ENCODE measurements around the gene ENTPD2. TPM values are rescaled to one million over a fixed set of nuclear protein-coding genes. Genes with fewer than 3 reads are reported as not detected.

ENTPD2 gene
- total RNA-seq, 1 experiment from 2014 or later: 4.0 TPM

- no peak for TF ChIP-seq CTCF (conservative IDR thresholded peaks at IDR 0.05)
- H3K4me1 ChIP-seq (ENCODE audit: insufficient read depth, low read length): no peaks in the 10 kb centered on the region
- no peak overlapping the region for H2AK5ac ChIP-seq (ENCODE audit: insufficient read length, low read length)
- no peak overlapping the region for H3K27ac Mint-ChIP-seq
- H4K5ac ChIP-seq (ENCODE audit: insufficient read length, low read depth, low read length): no peak overlapping the region
- peaks cover 11% of the 10 kb centered on the region for H3K23me2 ChIP-seq (ENCODE audit: insufficient read length, low read depth, low read length, poor library complexity, severe bottlenecking)
- H3K14ac ChIP-seq (ENCODE audit: insufficient read depth, low read length): no peak overlapping the region
- no peak overlapping the region for H3K56ac ChIP-seq (ENCODE audit: insufficient read length, low read depth, low read length)
- no peaks in the 10 kb centered on the region for H3K9me3 ChIP-seq (ENCODE audit: control insufficient read depth, low read depth, low read length)
- no peak overlapping the region for H3K4ac ChIP-seq (ENCODE audit: low read depth, low read length)
- H3K9ac ChIP-seq (ENCODE audit: extremely low read depth, insufficient read length, low read length): no peak overlapping the region
- H3K36me3 Mint-ChIP-seq (ENCODE audit: insufficient read depth in 1 of 3, low read depth in 3 of 3): peaks cover 0 to 3% (median 0%) of the 10 kb centered on the region in 3 experiments; a peak in 1 of 7 replicates
- H3K4me3 Mint-ChIP-seq: no peak overlapping the region
- no peak overlapping the region for H3K18ac ChIP-seq (ENCODE audit: insufficient read length, low read depth, low read length)
- peaks cover 4% of the 10 kb centered on the region; the same call in 1 of the 2 replicates for H3K27me3 ChIP-seq (ENCODE audit: insufficient read depth, low read length)
- DNase-seq: no peak
- H4K20me1 ChIP-seq (ENCODE audit: control insufficient read depth, insufficient read depth, insufficient read length): no peaks in the 10 kb centered on the region
- no peak overlapping the region for H2BK12ac ChIP-seq (ENCODE audit: insufficient read length, low read depth, low read length)
- H2AFZ ChIP-seq (ENCODE audit: low read length): no peak overlapping the region
- H2BK120ac ChIP-seq (ENCODE audit: low read depth, low read length, poor library complexity, severe bottlenecking): no peak overlapping the region
- no CpG with 5 or more reads among the region's 12 CpGs for WGBS (ENCODE audit: extremely low coverage, insufficient read length, low lambda C conversion rate)
- H4K8ac ChIP-seq (replicated peaks; ENCODE audit: insufficient read length, low read depth, low read length): no peak overlapping the region
- H4K91ac ChIP-seq (ENCODE audit: insufficient read length, low read depth, low read length): no peak overlapping the region
- H2BK20ac ChIP-seq (ENCODE audit: low read depth, low read length, poor library complexity, severe bottlenecking): no peak overlapping the region
- H3K27me3 Mint-ChIP-seq (ENCODE audit: low read depth): peaks cover 31% of the 10 kb centered on the region
- no peak overlapping the region for H3K4me2 ChIP-seq (ENCODE audit: insufficient read depth, insufficient read length, low read length)
- no peak overlapping the region for H2BK15ac ChIP-seq (ENCODE audit: low read depth, low read length)
- H3K79me2 ChIP-seq (ENCODE audit: insufficient read depth, low read length): peaks cover 2% of the 10 kb centered on the region; the same call in 1 of the 2 replicates
- no peaks in the 10 kb centered on the region for H3K9me3 Mint-ChIP-seq
- H3T11ph ChIP-seq (ENCODE audit: low read length): no peak overlapping the region
- H3K79me1 ChIP-seq (ENCODE audit: insufficient read depth, low read depth, low read length, poor library complexity, severe bottlenecking): no peaks in the 10 kb centered on the region
- H3K4me1 Mint-ChIP-seq: peaks cover 5 to 6% of the 10 kb centered on the region in 2 experiments
- no peak overlapping the region for H2BK5ac ChIP-seq (ENCODE audit: insufficient read length, low read length)
- no peak overlapping the region for H3K27ac ChIP-seq (ENCODE audit: insufficient read length, low read depth, low read length)
- no peak overlapping the region for H3K23ac ChIP-seq (ENCODE audit: insufficient read length, low read depth, low read length)
These were observed 9.8 kb downstream of the ENTPD2 start for GRCh38 chr9:137044037-137044436.

All from H9 (cell line).